RPMI7951 (cell line): ENCODE data around the gene EVPL. TPM values are rescaled to one million over a fixed set of nuclear protein-coding genes. Genes with fewer than 3 reads are reported as not detected.
"Not testable (repeated sequence)": the region's sequence is repeated elsewhere in the genome, so short reads cannot be mapped to it uniquely, and the experiment has no call there.

ENCODE experiments used
- DNase-seq: peaks from one replicate; pipeline ENCODE4 v3.0.0-alpha.2; 2012; ENCODE audit warnings: low read depth
- total RNA-seq: library from RNA; depleted of rRNA; stranded (reverse); fragments of >200 nt; shearing (Covaris generic); gene quantifications from 2 replicates; pipeline ENCODE4 v1.2.3, GENCODE V29; 2014; rRNA removed

Gene EVPL
- not detected in 2 replicates for total RNA-seq

DNA sequence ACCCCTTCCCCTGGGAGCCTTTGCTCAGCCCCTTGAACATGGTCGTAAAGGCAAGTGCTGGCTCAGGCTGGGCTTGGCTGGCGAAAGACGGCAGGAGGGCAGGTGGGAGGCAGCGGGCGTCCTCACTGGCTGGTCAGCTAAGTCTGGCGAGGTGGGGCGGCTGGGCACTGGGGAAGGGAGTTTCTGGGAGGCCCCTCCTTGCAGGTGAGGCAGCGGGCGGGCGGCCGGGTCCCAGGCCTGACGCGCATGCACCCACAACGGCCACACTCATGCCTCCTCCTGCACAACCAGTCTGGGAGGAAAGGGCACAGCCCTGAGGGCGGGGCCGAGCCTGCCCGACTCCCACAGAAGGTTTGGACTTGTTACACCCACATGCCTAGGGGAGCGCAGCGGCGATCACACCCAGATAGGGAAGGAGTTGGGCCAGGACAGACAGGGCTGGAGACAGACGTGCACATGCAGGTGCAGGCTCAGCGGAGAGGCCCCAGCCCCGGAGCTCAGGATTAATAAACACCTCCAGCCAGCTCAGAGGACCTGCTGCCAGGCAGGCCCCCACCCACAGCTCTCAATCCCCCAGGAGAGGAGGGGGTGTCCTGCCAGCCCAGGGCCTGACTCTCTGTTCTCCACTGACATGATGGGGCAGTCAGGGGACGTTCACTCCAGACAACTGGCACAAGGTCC is at the start of gene EVPL:
Gene EVPL (minus strand): TSS at position 148 of the 681 bp plus-strand sequence. CDS start 108 bp downstream, at position 40.
- no peak for DNase-seq

DNA sequence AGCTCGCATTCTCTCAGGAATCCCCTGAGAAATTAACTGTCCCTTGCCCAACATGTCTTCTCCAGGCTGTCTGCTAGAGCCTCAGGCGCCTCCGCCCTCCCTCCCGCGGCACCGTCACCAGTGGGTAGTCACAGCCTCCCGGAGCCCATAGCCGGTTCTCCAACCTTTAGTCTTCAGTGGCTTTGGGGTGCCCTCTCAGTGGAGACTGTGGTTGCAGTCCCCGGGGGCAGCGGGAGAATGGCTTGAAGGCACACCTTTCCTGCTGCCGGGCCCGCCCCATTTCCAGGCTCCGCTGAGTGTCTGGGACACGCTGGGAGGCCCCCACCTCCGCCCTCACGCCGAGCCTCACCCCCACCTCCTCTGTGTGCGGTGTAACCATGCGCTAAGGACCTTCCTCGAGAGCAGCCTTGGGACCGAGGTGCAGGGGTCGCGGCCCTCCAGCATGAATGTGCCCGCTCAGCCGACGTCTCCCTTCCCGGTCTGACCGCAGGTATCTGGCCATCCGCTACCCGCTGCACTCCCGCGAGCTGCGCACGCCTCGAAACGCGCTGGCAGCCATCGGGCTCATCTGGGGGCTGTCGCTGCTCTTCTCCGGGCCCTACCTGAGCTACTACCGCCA is 49.1 kb upstream of the EVPL start:
- no peak for DNase-seq

DNA sequence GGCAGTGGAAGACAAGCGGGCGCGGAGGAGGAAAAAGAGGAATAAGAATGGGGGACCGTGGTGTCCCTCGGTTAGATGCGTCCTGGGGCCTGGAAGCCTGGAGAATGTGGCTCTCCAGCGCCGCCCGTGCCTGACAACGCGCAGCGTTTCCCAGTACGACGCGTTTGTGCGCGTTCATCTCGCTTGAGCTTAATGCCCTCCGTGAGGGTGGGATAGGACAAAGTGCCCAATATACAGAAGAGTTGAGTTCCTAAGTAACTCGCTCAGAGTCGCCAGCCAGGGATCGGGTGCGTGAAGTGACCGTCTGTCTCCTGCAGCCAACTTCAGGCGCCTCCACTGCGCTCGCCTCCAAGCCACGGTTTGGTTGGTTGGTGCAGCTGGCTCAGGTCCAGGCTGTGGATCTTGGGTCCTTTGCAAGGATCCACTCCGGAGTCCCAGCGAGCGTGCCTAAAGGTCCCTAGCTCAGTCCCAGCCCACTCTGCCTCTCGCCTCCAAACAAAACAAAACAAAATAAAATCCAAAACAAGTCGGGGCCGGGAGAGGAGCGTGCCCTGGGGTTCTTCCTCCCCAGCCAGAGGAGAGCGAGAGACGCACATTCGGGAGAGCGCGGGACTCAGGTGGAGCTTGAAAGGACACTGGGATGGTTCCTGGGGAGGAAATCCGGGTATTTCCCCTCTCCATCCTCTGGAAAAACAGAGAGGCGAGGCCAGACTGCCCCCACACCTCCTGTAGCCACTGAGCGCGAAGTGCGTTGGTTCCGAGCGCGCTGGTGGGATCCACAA is 48.4 kb upstream of the EVPL start:
- DNase-seq: no peak

DNA sequence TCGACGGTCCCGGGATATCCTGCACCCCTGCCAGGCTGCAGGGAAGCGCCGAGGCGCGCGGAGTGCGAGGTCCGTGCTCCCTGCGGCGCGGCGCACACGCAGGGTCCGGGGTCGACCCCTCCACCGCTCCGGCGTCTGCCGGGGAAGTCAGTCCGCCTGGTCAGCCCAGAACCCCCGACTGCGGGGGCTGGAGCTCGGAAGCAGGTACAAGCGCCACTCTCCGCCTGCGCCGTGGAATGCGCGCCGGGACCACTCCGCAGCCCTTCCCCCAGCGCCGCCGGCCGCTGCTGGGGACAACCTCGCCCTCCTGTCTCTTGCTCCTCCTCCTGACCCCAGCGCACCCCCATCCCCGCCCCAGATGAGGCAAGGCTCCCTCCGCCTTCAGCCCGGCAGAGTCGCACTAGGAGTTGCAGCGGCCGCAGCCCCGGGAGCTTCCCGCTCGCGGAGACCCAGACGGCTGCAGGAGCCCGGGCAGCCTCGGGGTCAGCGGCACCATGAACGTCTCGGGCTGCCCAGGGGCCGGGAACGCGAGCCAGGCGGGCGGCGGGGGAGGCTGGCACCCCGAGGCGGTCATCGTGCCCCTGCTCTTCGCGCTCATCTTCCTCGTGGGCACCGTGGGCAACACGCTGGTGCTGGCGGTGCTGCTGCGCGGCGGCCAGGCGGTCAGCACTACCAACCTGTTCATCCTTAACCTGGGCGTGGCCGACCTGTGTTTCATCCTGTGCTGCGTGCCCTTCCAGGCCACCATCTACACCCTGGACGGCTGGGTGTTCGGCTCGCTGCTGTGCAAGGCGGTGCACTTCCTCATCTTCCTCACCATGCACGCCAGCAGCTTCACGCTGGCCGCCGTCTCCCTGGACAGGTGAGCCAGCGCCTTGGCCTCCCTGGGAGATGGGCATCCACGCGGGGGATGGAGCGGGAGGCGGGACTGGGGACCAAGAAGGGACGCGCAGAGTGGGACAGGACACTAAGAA is 47.6 kb upstream of the EVPL start, which contains the start of gene GALR2:
Gene GALR2 (plus strand): TSS at position 392 of the 974 bp plus-strand sequence. CDS start 103 bp downstream, at position 495.
- DNase-seq: no peak

DNA sequence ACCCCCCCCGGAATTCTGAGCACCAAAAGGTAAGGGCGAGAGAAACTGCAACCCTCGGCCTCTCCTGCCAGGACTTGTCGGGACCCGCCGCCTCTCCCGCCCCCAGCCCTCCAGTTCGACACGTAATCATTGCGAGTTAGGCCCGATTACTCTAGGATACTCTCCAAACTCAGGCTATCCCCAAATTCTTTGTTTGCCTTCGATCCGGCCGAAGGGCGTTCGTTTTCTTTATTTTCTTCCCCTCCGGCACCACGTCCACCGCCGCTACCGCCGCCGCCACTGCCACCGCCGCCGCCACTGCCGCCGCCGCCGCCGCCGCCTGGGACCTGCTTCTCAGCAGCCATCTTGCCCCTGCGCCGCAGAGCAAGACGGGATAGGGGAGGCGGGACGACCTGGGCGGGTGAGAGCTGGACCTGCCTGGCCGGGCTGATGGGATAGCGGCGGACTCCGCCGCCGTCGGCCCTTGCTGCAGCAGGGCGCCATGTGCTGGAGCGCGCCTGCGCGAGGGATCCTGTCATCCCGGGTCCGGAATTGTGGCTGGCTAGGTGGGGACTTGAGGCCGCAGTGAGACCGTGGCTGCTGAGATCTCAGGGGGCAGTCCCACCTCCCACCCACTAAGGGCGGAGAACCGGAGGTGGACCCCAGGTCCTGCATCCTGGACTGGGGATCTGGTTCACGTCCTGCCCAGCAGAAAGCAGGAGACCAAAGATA is 45.2 kb upstream of the EVPL start, which contains the start of gene SRP68:
Gene SRP68 (minus strand): TSS at position 370 of the 711 bp plus-strand sequence. CDS start 26 bp downstream, at position 344.
- DNase-seq: peak; percentile 87

DNA sequence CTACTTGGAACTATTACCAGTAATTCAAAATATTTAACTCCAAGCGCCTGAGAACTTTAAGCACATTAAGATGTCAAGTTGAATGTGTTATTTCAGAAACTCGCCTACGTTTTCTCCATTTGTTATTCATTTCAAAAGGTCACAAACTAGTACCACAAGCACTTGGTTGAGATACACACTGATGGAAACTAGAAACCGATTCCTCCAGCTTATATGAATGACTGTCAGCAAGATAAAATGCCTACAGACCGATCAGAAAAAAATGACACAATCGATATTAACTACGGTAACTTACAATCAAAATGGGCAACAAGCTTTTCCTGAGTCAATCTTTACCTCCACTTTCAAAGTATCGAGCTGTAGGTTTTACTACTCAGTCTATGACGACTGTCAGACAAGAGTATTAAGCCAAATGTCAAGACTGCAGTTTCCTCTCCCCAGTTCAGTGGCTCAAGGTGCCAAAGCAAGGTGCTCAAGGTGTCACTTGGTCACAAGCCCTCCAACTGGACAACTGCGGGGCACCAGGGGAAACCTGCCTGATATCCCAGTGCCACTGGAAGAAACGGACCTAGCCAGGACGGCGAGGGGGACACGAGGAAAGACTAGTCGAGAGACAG is 44.5 kb upstream of the EVPL start:
- DNase-seq: no peak

DNA sequence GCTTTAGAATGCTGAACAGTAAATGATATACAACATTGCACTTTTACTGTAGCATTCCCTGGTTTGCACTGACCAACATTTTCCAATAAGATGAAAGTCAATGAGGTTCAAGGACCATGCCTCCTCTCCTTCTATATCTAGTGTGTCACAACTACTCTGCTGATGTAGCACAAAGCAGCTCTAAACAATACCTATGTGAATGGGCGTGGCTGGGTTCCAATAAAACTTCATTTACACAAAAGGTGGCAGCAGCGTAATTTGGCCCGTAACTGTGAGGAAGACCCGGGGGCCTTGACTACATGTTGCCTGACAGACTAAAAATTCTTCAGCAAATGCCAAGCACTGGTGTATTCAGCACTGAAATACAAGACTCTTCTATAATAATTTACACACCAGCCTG is 38.7 kb upstream of the EVPL start:
- no peak for DNase-seq

DNA sequence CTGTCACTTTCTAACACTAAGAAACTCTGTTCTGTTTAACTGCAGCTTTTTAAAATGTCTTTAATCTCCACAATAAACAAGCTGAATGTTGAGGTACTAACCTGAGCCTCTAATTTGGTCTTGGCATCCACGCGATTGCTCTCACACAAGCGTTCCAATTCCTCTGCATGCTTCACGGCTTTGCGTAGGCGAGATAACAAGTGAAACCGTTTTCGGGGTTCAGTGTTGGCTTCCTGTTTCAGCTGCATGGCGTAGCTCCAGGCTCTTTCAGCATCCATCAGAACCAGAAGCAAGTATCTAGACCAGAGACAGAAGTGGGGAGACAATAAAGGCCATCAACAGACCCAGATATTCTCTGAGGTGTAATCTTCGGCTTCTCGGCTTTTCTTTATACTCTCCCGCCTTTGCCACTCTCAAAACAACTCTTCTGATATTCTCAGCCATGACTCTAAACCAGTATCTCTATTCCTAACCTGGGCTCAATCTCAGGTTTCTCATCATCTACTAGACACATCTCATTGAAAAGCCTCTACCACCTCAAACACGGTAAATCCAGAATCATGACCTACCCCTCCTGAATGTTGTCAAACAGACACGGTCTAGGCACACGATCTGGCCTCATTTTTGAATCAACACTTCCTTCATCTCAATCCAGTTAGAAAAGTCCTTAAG is 36.9 kb upstream of the EVPL start:
- DNase-seq: no peak

DNA sequence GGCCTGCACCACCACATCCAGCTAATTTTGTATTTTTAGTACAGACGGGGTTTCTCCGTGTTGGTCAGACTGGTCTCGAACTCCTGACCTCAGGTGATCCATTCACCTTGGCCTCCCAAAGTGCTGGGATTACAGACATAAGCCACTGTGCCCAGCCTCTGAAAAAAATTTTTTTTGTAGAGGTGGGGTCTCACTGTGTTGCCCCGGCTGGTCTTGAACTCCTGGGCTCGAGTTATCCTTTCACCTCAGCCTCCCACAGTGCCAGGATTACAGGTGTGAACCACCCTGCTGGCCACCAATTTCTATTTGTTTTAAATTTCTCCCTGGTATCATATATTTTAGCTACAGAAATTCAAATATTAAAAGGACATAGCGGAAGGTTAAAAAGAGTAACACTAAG is 31.2 kb upstream of the EVPL start:
- not testable (repeated sequence) for DNase-seq

DNA sequence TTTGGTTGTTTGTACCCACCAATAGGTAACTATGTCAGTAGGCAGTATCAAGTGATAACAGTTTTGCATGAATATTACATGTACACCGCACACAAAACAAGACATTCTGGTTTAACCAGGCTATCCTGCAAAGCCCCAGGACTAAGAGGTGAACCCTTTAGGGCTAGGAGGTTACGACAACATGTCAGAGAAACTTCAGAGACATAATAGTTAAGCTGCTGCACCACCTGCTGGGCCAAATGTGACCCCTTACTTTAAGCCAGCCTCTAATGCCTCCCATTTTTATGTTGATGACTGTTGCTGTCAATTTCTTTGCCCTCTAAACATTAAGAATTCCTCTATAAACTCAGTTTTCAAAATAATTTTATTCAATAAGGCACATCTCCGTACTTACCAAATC is 29.8 kb upstream of the EVPL start:
- no peak for DNase-seq

DNA sequence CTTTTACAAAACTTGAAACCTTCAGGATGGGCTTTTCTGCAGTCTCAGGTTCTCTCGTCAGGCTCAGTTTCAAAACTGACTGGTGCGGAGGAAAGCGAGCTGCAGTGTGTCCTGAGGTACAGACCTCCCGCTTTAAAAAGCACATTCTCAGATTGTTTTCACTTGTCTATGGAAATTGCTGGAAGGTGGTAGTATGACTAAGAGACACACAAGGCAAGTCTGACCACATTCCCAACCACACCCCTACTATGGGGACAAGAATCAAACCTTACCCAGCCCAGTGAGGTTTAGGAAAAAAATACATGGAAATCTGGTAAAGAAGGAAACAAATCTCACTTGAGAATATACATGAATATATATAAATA is 27.0 kb upstream of the EVPL start:
- peak; percentile 60 for DNase-seq

DNA sequence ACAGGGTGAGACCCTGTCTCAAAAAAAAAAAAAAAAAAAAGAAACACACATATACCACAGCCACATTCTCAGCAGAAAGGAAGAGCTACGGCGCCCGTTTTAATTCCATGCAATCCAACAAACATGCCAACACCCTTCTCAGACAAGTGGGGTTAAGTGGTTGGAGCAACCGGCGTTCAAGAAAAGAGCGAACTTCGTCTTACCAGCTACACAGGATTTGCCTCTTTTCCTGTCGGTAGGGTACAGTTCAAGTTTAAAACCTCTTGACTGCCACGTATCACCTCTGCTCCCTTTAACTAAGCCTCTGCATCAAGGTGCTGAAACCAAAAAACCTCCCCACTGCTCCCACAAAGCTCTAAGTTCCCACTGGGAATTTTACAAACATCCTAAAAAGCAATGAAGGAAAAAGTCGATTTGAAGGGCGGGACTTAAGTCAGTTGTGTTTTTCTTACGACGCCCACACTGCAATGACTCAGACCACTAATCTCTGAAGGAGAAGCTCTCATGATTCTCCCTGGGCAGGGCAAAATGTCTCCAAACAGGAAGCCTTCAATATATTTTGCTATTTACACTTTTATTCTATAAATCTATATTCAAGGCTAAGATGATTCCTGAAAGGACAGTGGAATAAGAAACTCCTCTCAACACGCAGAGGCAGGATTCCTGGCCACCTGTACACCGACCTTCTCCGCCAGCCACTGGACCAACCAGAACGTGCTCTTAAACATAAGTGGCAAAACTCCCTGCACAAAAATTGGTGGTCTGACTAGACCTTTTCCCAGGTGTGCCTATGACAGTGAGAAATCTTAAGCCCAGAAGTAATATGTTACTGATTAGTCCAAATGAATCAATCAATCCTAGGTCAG is 26.4 kb upstream of the EVPL start:
- peak; percentile 51 for DNase-seq

DNA sequence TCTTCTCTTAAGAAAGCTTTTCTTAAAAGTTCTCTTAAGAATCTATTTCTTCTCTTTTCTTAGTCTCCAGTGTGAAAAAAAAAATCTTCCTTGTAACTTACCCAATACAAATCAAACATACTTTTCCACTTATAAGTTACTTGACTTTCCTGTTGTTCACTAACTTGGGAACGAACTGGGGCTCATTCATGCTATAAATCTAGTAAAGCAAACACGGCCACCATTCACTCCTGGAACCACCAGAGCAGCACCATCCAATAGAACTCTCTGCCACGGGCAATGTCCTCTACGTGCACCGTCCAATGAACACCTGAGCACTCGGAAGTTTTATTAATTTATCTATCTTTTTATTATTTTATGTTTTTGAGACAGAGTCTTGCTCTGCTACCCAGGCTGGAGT is 24.5 kb upstream of the EVPL start:
- no peak for DNase-seq

DNA sequence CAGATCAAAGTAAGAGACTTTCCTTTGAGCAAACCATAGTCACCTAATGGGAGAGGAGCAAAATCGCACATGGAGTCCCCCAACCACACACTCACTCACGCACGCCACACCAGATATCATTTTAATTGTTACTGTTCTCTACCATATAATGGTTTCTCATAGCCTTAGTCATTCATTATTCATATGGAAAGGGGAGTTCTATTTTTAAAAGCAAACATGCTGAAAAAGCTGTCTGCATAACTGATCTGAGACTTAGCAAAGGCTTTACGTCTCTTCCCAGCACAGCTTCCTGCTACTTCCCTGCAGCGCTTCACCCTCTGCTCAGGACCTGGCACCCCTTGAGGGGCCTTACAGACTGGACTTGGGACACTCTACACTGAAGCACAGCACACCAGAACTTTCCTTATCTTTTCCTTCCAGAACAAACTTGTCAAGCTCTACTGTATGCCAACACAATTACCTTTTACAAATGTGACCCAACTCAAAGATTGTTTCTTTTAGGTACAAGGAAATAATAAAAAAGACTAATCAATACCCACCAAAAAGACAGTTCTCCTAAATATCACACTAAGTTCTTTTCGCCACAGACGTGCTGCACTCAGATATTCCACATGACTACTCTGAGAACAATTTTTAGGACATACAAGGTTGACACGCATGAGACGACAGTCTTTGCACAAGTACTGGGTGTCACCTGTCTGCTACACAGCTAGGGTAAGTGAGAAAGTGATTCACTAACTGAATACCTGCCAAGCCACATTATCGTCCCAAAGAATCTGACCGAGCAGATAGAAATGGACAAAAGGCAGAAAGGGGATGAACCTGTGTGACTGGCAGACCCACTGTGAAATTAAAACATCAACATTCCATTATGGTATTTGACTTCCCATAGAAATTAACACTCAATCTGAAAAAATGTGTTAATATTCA is 23.7 kb upstream of the EVPL start:
- no peak for DNase-seq

DNA sequence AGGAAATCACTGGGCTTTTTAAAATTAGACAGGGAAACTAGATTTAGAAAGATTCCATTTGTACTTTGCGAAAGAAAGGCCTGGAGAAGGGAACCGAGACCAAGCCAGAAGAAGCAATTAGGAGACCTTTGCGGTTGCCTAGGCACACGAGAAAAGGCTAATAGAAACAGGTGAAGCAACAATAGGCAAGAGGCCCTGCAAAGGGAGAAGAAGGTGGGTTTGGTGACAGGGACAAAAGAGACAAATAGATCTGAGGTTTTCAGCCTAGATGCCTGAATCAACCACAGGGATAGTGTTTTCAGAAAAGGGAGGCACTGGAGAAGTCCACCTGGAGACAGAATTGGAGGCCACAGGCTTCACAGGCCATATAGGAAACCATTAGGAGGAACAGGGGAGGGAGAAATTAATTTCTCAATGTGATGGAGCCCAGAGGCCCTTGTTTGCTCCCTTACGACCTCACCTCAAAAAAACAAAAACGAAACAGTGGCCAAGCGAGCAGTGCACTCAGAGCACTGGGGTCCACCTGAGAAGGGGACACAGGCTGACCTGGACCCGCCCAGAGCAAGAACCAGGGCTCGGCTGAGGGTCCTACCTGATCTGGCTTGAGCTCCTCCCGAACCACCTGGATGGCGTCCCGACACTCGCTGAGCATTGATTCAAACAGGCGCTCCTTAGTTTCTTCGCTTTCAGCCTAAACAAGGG is 22.9 kb upstream of the EVPL start:
- no peak for DNase-seq

DNA sequence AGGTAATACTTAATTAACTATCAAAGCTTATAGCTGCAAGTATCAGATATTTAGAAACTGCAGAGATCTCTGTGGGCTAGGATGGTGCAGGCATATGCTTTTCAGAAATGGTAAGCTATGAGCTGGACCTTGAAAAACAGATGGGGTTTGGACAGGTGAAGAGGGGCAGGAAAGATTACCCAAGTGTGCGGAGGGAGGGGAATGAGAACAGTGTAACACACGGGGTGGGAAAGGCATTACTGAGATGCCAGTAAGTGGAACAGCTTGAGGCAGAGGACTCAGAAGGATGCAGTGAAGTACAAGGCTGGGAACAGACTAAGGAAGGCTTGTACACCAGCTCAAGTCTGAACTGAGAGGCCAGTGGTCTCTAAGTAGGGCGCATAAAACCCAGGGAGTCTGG is 22.1 kb upstream of the EVPL start:
- DNase-seq: no peak

DNA sequence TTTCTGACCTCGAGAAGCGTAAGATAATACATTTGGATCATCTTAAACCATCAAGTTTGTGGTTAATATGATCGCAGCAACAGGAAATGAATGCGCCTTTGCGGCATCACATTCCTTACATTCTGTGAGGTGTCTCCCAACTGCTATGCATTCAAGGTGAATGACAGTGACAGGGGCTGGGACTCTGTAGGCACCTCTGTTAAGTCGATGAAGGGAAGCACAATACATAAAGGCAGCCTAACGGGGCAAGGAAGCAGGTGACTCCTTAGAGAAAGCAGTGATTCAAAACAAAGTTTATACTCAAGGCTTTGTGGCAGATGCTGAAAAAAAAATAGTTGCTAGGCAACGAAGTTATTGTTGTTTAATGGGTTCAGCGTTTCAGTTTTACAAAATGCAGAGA is 21.6 kb upstream of the EVPL start:
- DNase-seq: no peak
